Heart right ventricle (tissue), 16 donors: ENCODE results near the gene OR2W3. TPM values are rescaled to one million over a fixed set of nuclear protein-coding genes. Genes with fewer than 3 reads are reported as not detected.
A peak's percentile ranks its signal among the peaks of the same experiment; 100 is the strongest.

Source experiments
- ATAC-seq, 8 donors: fragments of 200-7000 bp; cut with Tn5 transposase; one replicate each; pipeline ENCODE4 v1.9.1; 2020; ENCODE audit warnings: mild to moderate bottlenecking in 8 of 8, moderate library complexity in 8 of 8, moderate number of reproducible peaks in 1 of 8
- DNase-seq, 2 donors: peaks; one replicate each; pipeline ENCODE4 v3.0.0-alpha.2; 2020
- H3K27ac ChIP-seq, 10 donors: fragments of 200-600 bp; sonication (generic) in 2 of 10; one replicate each; pipeline versions ENCODE4 v1.5.0 to v1.8.0; 2020 to 2022; ENCODE audit warnings: mild to moderate bottlenecking in 3 of 10
- H3K27me3 ChIP-seq, 7 donors: fragments of 200-600 bp; one replicate each; pipeline ENCODE4 v1.8.0; 2021 to 2022; ENCODE audit warnings: mild to moderate bottlenecking in 2 of 7
- H3K36me3 ChIP-seq, 9 donors: fragments of 200-600 bp; sonication (generic) in 1 of 9; one replicate each; pipeline versions ENCODE4 v1.5.0 to v1.8.0; 2020 to 2022; ENCODE audit warnings: mild to moderate bottlenecking in 2 of 9
- H3K4me1 ChIP-seq, 9 donors: fragments of 200-600 bp; sonication (generic) in 1 of 9; one replicate each; pipeline versions ENCODE4 v1.5.0 to v1.8.0; 2020 to 2022; ENCODE audit warnings: mild to moderate bottlenecking in 4 of 9
- H3K4me3 ChIP-seq, 10 donors: fragments of 200-600 bp; sonication (generic) in 2 of 10; one replicate each; pipeline versions ENCODE4 v1.5.0 to v1.8.0; 2020 to 2022; ENCODE audit warnings: mild to moderate bottlenecking in 7 of 10, moderate library complexity in 2 of 10
- H3K9me3 ChIP-seq, 11 donors: fragments of 200-600 bp in 10 of 11; sonication (generic) in 2 of 11; one replicate each; pipeline versions ENCODE4 v1.5.0 to v1.8.0; 2013 to 2022; ENCODE audit warnings: mild to moderate bottlenecking in 2 of 11, control low read depth in 1 of 11, moderate library complexity in 1 of 11
- WGBS, 2 donors: extraction: QIAGEN DNeasy Blood & Tissue Kit; methylation state at CpG; one replicate each; pipeline ENCODE4 v1.1.7; 2013; ENCODE audit warnings: inconsistent platforms in 1 of 2; 5-methylcytosine and 5-hydroxymethylcytosine counted together
- intact Hi-C, 10 donors: fragments of 100-400 bp; cut with DNase I; formaldehyde crosslinking; loops; one replicate each; pipeline versions ENCODE4 v1.11.1 to v1.14.2; 2022
- polyA plus RNA-seq, 2 donors: library from polyadenylated mRNA; stranded (reverse); fragments of 200-250 nt; gene quantifications; one replicate each; pipeline ENCODE4 v1.2.3, GENCODE V29; 2013
- total RNA-seq, 10 donors: library from RNA; stranded (reverse); fragmentation: NEBNext Ultra II Directional in 3 of 10; extraction: Animal tissue kit (Norgen Biotek cat#: 25700) in 3 of 10; gene quantifications; one replicate each; pipeline versions ENCODE4 v1.2.1 to v1.2.4, GENCODE V29; 2021 to 2023
- TF ChIP-seq, protein P1 (sequence below), 9 donors: fragments of 200-600 bp; sonication (generic) in 2 of 9; IDR thresholded peaks; one replicate each; pipeline versions ENCODE4 v1.5.0 to v1.8.0; 2021 to 2022; ENCODE audit warnings: antibody characterized with exemption in 9 of 9, mild to moderate bottlenecking in 5 of 9, moderate library complexity in 1 of 9
- donor health status: Arrhythmogenic right ventricular cardiomyopathy.
- donor health status: ischemic (EF 13 %, LVEDD 7.1; RV severe dilation, severe dysfunction).
- donor health status: healthy with polysubstance abuse.
- donor health status: DM: no; HTN: yes; CAD: no.
- donor health status: DM: no; HTN: no; CAD: no.
- donor health status: ischemic (EF 25% LVEDD 6.9; RV normal size, moderate dysfunction).
- donor health status: ischemic (EF 25% LVEDD 5.7; RV mildly dilated, moderate dysfunction).
- donor health status: healthy.
- donor health status: DM: yes; HTN: yes; CAD: no.
- donor health status: Ischemic cardiomyopathy.
- donor health status: ischemic (EF 35%, LVEDD 5.7; RV mildly dilated, moderate dysfunction).
- donor health status: nonischemic (EF 11% LVEDD 7.7; RV severe dilation, severe dysfunction).
- donor health status: DM: yes; HTN: yes; CAD: no.
- donor health status: PGD.
- donor health status: ischemic (EF 29% LVEDD 5.4; RV normal size, mild dysfunction).
- donor health status: nonischemic (EF 23%, LVEDD 6.1; RV moderate dilation, normal function).

Gene OR2W3
- total and polyA plus RNA-seq, 12 donors = 0.06 to 0.26 TPM; not detected in 10

DNA sequence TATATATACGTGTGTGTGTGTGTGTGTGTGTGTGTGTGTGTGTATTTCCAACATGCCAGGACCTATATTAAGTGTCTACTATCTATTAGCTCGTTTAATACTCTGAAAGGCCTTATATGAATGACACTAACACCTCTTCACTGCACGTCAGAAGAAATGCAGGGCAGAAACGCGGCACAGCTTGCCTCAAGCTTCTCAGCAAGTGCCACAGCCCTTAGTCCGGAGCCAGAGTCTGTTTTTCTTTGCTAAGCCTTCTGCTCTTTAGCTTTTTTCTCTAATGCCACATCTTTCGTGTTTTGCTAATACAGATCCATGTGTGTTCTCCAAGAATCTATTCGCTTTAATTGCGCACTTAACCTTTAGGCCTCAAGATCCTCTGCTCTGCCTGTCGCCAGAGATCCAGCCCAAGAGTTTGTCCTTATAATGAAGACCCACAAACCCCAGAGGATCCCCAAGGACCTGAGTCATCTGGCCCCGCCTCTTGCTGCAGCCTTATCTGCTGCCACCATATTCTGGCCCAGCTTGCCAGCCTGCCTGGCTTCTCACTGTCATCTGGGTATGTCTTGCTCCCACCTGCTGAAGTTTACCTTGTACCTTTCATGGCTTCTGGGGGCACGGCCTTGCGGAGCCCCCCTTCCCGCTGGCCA, 40.4 kb upstream of the OR2W3 start:
- H3K9me3 ChIP-seq = no peaks in the 10 kb centered on the region
- H3K27ac ChIP-seq = no peak overlapping the region
- no peak for ATAC-seq
- H3K36me3 ChIP-seq = no peaks in the 10 kb centered on the region
- DNase-seq = no peak
- 81 to 84% methylated on average over 14 of the region's 14 CpGs for WGBS, 2 donors
- TF ChIP-seq, protein P1, sequence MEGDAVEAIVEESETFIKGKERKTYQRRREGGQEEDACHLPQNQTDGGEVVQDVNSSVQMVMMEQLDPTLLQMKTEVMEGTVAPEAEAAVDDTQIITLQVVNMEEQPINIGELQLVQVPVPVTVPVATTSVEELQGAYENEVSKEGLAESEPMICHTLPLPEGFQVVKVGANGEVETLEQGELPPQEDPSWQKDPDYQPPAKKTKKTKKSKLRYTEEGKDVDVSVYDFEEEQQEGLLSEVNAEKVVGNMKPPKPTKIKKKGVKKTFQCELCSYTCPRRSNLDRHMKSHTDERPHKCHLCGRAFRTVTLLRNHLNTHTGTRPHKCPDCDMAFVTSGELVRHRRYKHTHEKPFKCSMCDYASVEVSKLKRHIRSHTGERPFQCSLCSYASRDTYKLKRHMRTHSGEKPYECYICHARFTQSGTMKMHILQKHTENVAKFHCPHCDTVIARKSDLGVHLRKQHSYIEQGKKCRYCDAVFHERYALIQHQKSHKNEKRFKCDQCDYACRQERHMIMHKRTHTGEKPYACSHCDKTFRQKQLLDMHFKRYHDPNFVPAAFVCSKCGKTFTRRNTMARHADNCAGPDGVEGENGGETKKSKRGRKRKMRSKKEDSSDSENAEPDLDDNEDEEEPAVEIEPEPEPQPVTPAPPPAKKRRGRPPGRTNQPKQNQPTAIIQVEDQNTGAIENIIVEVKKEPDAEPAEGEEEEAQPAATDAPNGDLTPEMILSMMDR (IDR thresholded peaks at IDR 0.05) = no peak
- H3K27me3 ChIP-seq = peaks cover 0 to 44% (median 35%) of the 10 kb centered on the region in 7 donors
- intact Hi-C loops = no loop called here
- peaks cover 0 to 3% (median 0%) of the 10 kb centered on the region in 9 donors for H3K4me1 ChIP-seq
- H3K4me3 ChIP-seq = no peak overlapping the region

DNA sequence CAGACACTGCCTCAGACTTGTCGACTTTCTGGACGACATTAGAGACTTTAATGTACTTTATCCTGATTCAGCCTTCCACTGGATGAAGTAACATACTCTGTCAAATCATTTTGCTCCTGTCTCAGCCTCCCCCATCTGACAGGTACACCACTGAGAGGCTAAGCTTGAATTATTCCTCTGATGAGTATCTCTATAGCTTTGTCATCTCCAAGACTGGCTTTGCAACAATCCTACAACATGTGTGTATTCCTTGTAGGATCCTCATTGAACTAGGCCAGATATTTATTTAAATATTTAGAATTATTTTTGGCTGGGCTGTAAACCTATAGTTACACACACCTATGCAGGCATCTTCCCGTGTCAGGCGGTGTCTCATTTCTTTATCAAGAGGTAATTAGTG, 39.5 kb upstream of the OR2W3 start:
- 78 to 80% methylated on average over 4 of the region's 4 CpGs for WGBS, 2 donors

DNA sequence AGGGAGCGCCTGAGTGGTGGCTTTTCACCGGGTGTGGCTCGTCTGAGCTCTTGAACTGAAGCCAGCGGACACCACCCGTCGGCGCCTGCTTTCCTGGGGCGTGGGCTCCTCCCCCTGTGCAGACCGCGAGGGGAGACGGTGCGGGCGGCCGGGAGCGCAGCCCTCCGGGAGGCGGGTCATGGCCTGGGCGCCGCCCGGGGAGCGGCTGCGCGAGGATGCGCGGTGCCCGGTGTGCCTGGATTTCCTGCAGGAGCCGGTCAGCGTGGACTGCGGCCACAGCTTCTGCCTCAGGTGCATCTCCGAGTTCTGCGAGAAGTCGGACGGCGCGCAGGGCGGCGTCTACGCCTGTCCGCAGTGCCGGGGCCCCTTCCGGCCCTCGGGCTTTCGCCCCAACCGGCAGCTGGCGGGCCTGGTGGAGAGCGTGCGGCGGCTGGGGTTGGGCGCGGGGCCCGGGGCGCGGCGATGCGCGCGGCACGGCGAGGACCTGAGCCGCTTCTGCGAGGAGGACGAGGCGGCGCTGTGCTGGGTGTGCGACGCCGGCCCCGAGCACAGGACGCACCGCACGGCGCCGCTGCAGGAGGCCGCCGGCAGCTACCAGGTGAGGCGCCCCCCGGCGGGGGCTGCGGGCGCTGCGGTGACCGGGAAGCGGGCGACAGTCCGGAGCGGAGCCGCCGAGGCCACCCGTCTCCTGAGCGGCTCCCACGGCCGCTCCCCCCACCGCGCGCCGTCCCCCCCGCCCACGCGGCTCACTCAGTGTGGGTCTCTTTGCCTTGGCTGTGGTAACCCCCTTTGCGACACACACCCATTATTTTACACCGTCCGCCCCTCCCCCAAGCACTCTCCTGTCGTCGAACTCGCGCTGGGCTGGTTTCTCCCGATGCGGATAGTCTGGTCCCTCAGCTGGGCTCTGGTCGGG, 38.1 kb upstream of the OR2W3 start, which contains the start of gene TRIM58:
Gene TRIM58 (plus strand): TSS at position 119 of the 916 bp plus-strand sequence. CDS start 60 bp downstream, at position 179.
- 1% methylated on average over 95 to 105 of the region's 109 CpGs for WGBS, 2 donors
- H3K27me3 ChIP-seq = peaks cover 0 to 59% (median 35%) of the 10 kb centered on the region in 7 donors
- no peaks in the 10 kb centered on the region for H3K9me3 ChIP-seq
- DNase-seq = no peak
- ATAC-seq = peak in 1 of 8 donors; percentile 29
- intact Hi-C loops = no loop called here
- no peaks in the 10 kb centered on the region for H3K36me3 ChIP-seq
- TF ChIP-seq, protein P1 (IDR thresholded peaks at IDR 0.05) = no peak
- no peak within 1 kb of the TSS for H3K27ac ChIP-seq
- H3K4me3 ChIP-seq = peak within 1 kb of the TSS in 9 of 10 donors; percentile 10 to 46 (median 34)
- H3K4me1 ChIP-seq = peaks cover 0 to 3% (median 0%) of the 10 kb centered on the region in 9 donors

More for the DNA sequence above, 39.5 kb upstream of the OR2W3 start:
- TF ChIP-seq, protein P1 (IDR thresholded peaks at IDR 0.05) = no peak
- no peak overlapping the region for H3K4me3 ChIP-seq
- peaks cover 0 to 3% (median 0%) of the 10 kb centered on the region in 9 donors for H3K4me1 ChIP-seq
- intact Hi-C loops = no loop called here
- no peak overlapping the region for H3K27ac ChIP-seq
- no peaks in the 10 kb centered on the region for H3K9me3 ChIP-seq
- no peak for ATAC-seq
- H3K36me3 ChIP-seq = no peaks in the 10 kb centered on the region
- H3K27me3 ChIP-seq = peaks cover 0 to 47% (median 35%) of the 10 kb centered on the region in 7 donors
- DNase-seq = no peak

DNA sequence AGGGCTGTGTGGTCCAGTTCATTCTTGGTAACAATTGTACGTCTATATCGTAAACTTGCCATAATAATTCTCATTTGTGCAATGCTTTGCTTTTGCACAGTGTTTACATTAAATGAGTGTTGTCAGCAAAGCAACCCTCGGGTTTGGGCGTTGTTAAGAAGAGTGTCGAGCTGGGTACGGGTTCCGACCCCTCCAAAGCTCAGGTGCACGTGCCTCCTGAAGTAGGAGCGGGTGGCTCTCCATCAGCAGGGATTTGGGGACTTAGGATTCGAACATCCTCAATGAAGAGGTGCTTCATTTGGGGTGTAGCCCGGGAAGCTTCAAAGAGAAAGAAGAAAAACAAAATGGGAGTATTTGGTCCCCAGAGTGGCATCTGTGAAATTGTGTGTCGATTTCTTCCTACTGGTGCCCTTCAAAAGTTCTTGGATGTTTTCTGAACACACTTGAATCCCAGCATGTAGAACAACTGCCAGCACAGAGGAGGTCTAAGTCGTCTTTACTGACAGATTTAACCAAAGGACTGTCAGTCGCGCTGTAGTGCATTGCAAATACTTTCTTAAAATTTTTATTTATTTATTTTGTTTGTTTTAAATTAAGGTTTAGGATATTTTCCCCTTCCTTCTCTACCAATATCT, 37.3 kb upstream of the OR2W3 start:
- H3K27me3 ChIP-seq = peaks cover 0 to 61% (median 35%) of the 10 kb centered on the region in 7 donors

More for the DNA sequence above, 37.3 kb upstream of the OR2W3 start:
- WGBS, 2 donors = 48 to 53% methylated on average over 15 of the region's 15 CpGs
- ATAC-seq = no peak
- TF ChIP-seq, protein P1 (IDR thresholded peaks at IDR 0.05) = no peak
- Histone ChIP-seq H3K4me1 (peaks cover 0 to 3% (median 0%) of the 10 kb centered on the region in 9 donors), H3K27ac (no peak overlapping the region), H3K9me3 (no peaks in the 10 kb centered on the region), H3K4me3 (peak overlapping the region in 1 of 10 donors; percentile 46), H3K36me3 (no peaks in the 10 kb centered on the region)
- no peak for DNase-seq
- intact Hi-C loops = no loop called here
